HCT116 (cell line): ENCODE data around the gene LGALS4. TPM values are rescaled to one million over a fixed set of nuclear protein-coding genes. Genes with fewer than 3 reads are reported as not detected.

Experiments used
- ATAC-seq: fragments of 200-7000 bp; cut with Tn5 transposase; 2 replicates; pipeline ENCODE4 v1.9.1; 2020; ENCODE audit warnings: mild to moderate bottlenecking, moderate library complexity
- BruUV-seq: library from RNA; stranded (reverse); fragments of 400-500 nt; replicated peaks from 2 replicates; lab custom pipeline; 2021; lab: Mats Ljungman, UMichigan
- CTCF ChIA-PET: fragments of 300-600 bp; sonication (Branson Sonifier 250); formaldehyde crosslinking; loops from one replicate; lab custom pipeline; 2021; ENCODE audit warnings: antibody characterized with exemption; lab: Charles Lee
- POLR2A ChIA-PET: fragments of 300-600, 350-600 bp; sonication (Branson Sonifier 250); formaldehyde crosslinking; loops from one replicate; lab custom pipeline; 2021; ENCODE audit warnings: antibody characterized with exemption; lab: Charles Lee
- RAD21 ChIA-PET, 2 experiments: fragments of 300-600 bp; sonication (Branson Sonifier 250); formaldehyde crosslinking; loops; one replicate each; lab custom pipeline; 2023; ENCODE audit warnings: low total read pairs in 2 of 2; ENCODE audit not compliant: uncharacterized antibody in 2 of 2, unreplicated experiment in 2 of 2, low non-redundant PET in 1 of 2; lab: Charles Lee
- DNase-seq: peaks from one replicate; pipeline ENCODE4 v3.0.0-alpha.2; 2010; ENCODE audit warnings: low read depth, low spot score
- H2AFZ ChIP-seq: fragments of 200-600 bp; shearing (Covaris generic), sonication (generic); 2 replicates; pipeline ENCODE4 v1.6.1; 2017; ENCODE audit warnings: low read depth, mixed run types, mixed read lengths, antibody characterized with exemption, low read length; ENCODE audit not compliant: poor library complexity, severe bottlenecking
- H3K27ac ChIP-seq: 2 replicates; pipeline ENCODE4 v1.5.1; 2012; ENCODE audit warnings: low read depth, low read length
- H3K27me3 ChIP-seq: fragments of 200-600 bp; sonication (generic); 2 replicates; pipeline ENCODE4 v1.6.1; 2016; ENCODE audit warnings: mixed run types, low read length, mixed read lengths; ENCODE audit not compliant: insufficient read depth
- H3K36me3 ChIP-seq, 2 experiments: fragments of 200-500 bp in 1 of 2; fragments of 200-600 bp in 1 of 2; sonication (Bioruptor generic) in 1 of 2; sonication (generic) in 1 of 2; 2 replicates each; pipeline versions ENCODE4 v1.5.1 to v1.6.1; 2014 to 2016; ENCODE audit warnings: low read length in 2 of 2, inconsistent platforms in 1 of 2, mixed read lengths in 1 of 2, mixed run types in 1 of 2; ENCODE audit not compliant: insufficient read depth in 2 of 2, control insufficient read depth in 1 of 2
- H3K4me1 ChIP-seq, 2 experiments: fragments of 200-600 bp in 1 of 2; sonication (generic) in 1 of 2; 2 replicates each; pipeline versions ENCODE4 v1.5.1 to v1.6.1; 2012 to 2017; ENCODE audit warnings: low read length in 2 of 2, inconsistent platforms in 1 of 2, mild to moderate bottlenecking in 1 of 2, mixed read lengths in 1 of 2, mixed run types in 1 of 2, moderate library complexity in 1 of 2; ENCODE audit not compliant: insufficient read depth in 2 of 2, control insufficient read depth in 1 of 2
- H3K4me2 ChIP-seq: fragments of 200-600 bp; sonication (generic); 2 replicates; pipeline ENCODE4 v1.6.1; 2017; ENCODE audit warnings: mixed run types, low read length, mixed read lengths
- H3K4me3 ChIP-seq, 2 experiments: fragments of 200-600 bp in 1 of 2; sonication (generic) in 1 of 2; replicated peaks in 1 of 2; 2 replicates each; pipeline ENCODE4 v1.5.1; 2011 to 2016; ENCODE audit warnings: low read length in 2 of 2, control low read depth in 1 of 2, low read depth in 1 of 2, mild to moderate bottlenecking in 1 of 2, mixed read lengths in 1 of 2, mixed run types in 1 of 2
- H3K79me2 ChIP-seq: fragments of 200-600 bp; sonication (generic); 2 replicates; pipeline ENCODE4 v1.6.1; 2017; ENCODE audit warnings: mild to moderate bottlenecking, mixed run types, low read length, moderate library complexity, mixed read lengths; ENCODE audit not compliant: insufficient read depth
- H3K9ac ChIP-seq: fragments of 200-600 bp; sonication (generic); 2 replicates; pipeline ENCODE4 v1.6.1; 2016; ENCODE audit warnings: low read length, mixed read lengths
- H3K9me2 ChIP-seq: fragments of 200-600 bp; sonication (generic), shearing (Covaris generic); 2 replicates; pipeline ENCODE4 v1.6.1; 2017; ENCODE audit warnings: mixed run types, mild to moderate bottlenecking, moderate library complexity; ENCODE audit not compliant: insufficient read depth
- H3K9me3 ChIP-seq, 2 experiments: fragments of 200-500 bp in 1 of 2; fragments of 200-600 bp in 1 of 2; sonication (Bioruptor generic) in 1 of 2; sonication (generic) in 1 of 2; 2 replicates each; pipeline ENCODE4 v1.6.1; 2014 to 2017; ENCODE audit warnings: low read length in 2 of 2, mixed read lengths in 2 of 2, inconsistent platforms in 1 of 2, low read depth in 1 of 2, mild to moderate bottlenecking in 1 of 2, mixed run types in 1 of 2, moderate library complexity in 1 of 2; ENCODE audit not compliant: control insufficient read depth in 1 of 2, insufficient read depth in 1 of 2
- H4K20me1 ChIP-seq: fragments of 200-600 bp; sonication (generic), shearing (Covaris generic); 2 replicates; pipeline ENCODE4 v1.6.1; 2017; ENCODE audit warnings: mixed run types, mild to moderate bottlenecking, moderate library complexity; ENCODE audit not compliant: insufficient read depth
- CEBPB ChIP-seq: IDR thresholded peaks from 2 replicates; pipeline ENCODE4 v1.6.1; 2012; ENCODE audit warnings: low read depth
- CTCF ChIP-seq, 3 experiments: fragments of 200-600 bp in 1 of 3; sonication (generic) in 1 of 3; IDR thresholded peaks in 2 of 3; conservative IDR thresholded peaks in 1 of 3; 2 replicates each; pipeline ENCODE4 v1.5.1; 2012 to 2017; ENCODE audit warnings: low read depth in 2 of 3, low read length in 2 of 3, antibody characterized with exemption in 1 of 3, borderline replicate concordance in 1 of 3, control low read depth in 1 of 3, mild to moderate bottlenecking in 1 of 3, mixed read lengths in 1 of 3, mixed run types in 1 of 3, moderate library complexity in 1 of 3; ENCODE audit not compliant: insufficient read depth in 1 of 3
- EGR1 ChIP-seq: IDR thresholded peaks from 2 replicates; pipeline ENCODE4 v1.6.1; 2012; ENCODE audit warnings: low read depth
- EZH2 ChIP-seq: fragments of 200-600 bp; sonication (generic); IDR thresholded peaks from 2 replicates; pipeline ENCODE4 v1.6.1; 2017; ENCODE audit warnings: antibody characterized with exemption, mixed run types
- FOSL1 ChIP-seq: IDR thresholded peaks from 2 replicates; pipeline ENCODE4 v1.6.1; 2012; ENCODE audit warnings: low read depth
- JUND ChIP-seq: IDR thresholded peaks from 2 replicates; pipeline ENCODE4 v1.6.1; 2012
- POLR2A ChIP-seq: IDR thresholded peaks from 2 replicates; pipeline ENCODE4 v1.7.0; 2011; ENCODE audit warnings: borderline replicate concordance; ENCODE audit not compliant: insufficient read depth, insufficient read length; ENCODE audit errors: extremely low read depth
- POLR2AphosphoS5 ChIP-seq: IDR thresholded peaks from 2 replicates; pipeline ENCODE4 v1.6.1; 2011; ENCODE audit warnings: mild to moderate bottlenecking, low read depth, low read length, moderate library complexity
- TCF7L2 ChIP-seq: IDR thresholded peaks from 2 replicates; pipeline ENCODE4 v1.7.0; 2011; ENCODE audit warnings: borderline replicate concordance, inconsistent platforms; ENCODE audit not compliant: insufficient read depth, insufficient read length; ENCODE audit errors: extremely low read depth
- ZBTB33 ChIP-seq: IDR thresholded peaks from 2 replicates; pipeline ENCODE4 v1.6.1; 2011; ENCODE audit warnings: mild to moderate bottlenecking, low read length, moderate library complexity; ENCODE audit not compliant: insufficient replicate concordance; ENCODE audit errors: extremely low read depth
- intact Hi-C: fragments of 100-400 bp; cut with micrococcal nuclease; formaldehyde crosslinking; loops from 2 replicates; pipeline ENCODE4 v1.10.0; 2022
- total RNA-seq: library from RNA; stranded (reverse); gene quantifications from one replicate; pipeline ENCODE4 v1.2.1, GENCODE V29; 2021; ENCODE audit not compliant: unreplicated experiment

Gene LGALS4
- total RNA-seq, 1 experiment from 2014 or later = 0.86 TPM

- H3K4me2 ChIP-seq = no peak overlapping the region
- ChIA-PET RAD21 (no interaction called here), POLR2A (no interaction called here)
- TF ChIP-seq FOSL1 = no peak
- no peak for TF ChIP-seq EGR1
- TF ChIP-seq CEBPB = no peak
- no peak for TF ChIP-seq POLR2A
- TF ChIP-seq TCF7L2 = no peak
- no peak for TF ChIP-seq JUND
- no peak for TF ChIP-seq CTCF (IDR thresholded peaks at IDR 0.05 in 2 of 3, conservative IDR thresholded peaks at IDR 0.05 in 1 of 3; ENCODE audit: borderline replicate concordance in 1 of 3, insufficient read depth in 1 of 3, low read depth in 2 of 3, low read length in 2 of 3)
- TF ChIP-seq ZBTB33 = no peak
- TF ChIP-seq POLR2AphosphoS5 = no peak
- TF ChIP-seq EZH2 = no peak
- TF ChIP-seq, all 23 proteins: peak for 0
- no TSS peak for BruUV-seq
- Histone ChIP-seq H3K9ac (no peak overlapping the region), H3K9me3 (no peaks in the 10 kb centered on the region), H4K20me1 (no peaks in the 10 kb centered on the region), H3K4me1 (peaks cover 0 to 11% of the 10 kb centered on the region in 2 experiments; a peak in 1 of 4 replicates), H3K27ac (no peak overlapping the region), H3K9me2 (no peaks in the 10 kb centered on the region), H2AFZ (no peak overlapping the region), H3K4me3 (no peak overlapping the region), H3K27me3 (no peaks in the 10 kb centered on the region), H3K36me3 (no peaks in the 10 kb centered on the region), H3K79me2 (peaks cover 17% of the 10 kb centered on the region)
- ATAC-seq (no peak), DNase-seq (no peak)
- intact Hi-C loops = no loop called here
- CTCF ChIA-PET = no interaction called here
Measured at GRCh38 chr19:38819231-38819920, 6.6 kb upstream of the LGALS4 start.
